ENCODE data around the gene AWAT1.

The AWAT1 gene

DNA sequence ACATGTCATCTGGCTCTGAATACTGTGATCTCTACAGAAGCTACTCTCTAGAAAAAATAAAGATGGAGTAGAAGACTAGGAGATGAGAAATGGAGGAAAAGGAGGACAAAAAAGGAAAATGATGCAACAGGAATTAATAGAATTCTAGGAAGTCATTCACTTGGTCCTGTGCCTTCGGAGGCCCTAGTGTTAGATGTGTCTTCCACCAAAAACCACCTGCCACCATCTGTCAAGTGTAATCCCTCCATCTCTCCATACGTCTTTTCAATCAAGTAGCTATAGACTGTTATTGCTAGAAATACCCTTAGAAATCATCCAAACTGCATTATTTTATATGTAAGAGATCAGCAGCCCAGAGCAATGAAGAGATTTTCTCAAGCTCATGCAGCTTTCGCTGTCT is 44.6 kb downstream of the AWAT1 start:
- TF ChIP-seq POLR2A (IDR thresholded peaks at IDR 0.05; ENCODE audit: low read depth, low read length) = no peak
- no peak for TF ChIP-seq POLR2AphosphoS5 (IDR thresholded peaks at IDR 0.05; ENCODE audit: low read depth, low read length)
- TF ChIP-seq TAF1 (IDR thresholded peaks at IDR 0.05; ENCODE audit: borderline replicate concordance, low read depth, low read length) = no peak
- no peak for DNase-seq (ENCODE audit: insufficient read length)
- FAIRE-seq = no peak

DNA sequence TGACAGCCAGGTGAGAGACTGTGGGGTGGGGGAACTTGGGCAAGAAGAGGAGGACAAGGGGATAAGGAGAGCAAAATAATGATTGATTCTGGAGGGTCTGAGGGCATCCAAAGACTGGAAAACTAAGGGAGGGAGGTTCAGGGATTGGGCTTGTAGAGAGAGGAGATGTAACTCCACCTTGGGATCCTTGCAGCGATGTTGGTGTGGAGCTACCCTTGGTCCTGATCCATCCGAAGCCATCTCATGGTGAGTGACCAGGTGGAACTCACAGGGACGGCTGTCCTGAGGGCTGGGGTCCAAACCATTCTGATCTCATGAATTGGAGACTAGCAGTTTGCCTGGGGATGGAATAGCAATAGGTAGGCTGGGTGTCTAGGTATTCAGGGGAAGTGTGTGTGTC is 46.1 kb downstream of the AWAT1 start:
- TF ChIP-seq TAF1 (IDR thresholded peaks at IDR 0.05; ENCODE audit: borderline replicate concordance, low read depth, low read length) (no peak), POLR2A (IDR thresholded peaks at IDR 0.05; ENCODE audit: low read depth, low read length) (no peak), POLR2AphosphoS5 (IDR thresholded peaks at IDR 0.05; ENCODE audit: low read depth, low read length) (no peak)
- FAIRE-seq (no peak), DNase-seq (ENCODE audit: insufficient read length) (no peak)

DNA sequence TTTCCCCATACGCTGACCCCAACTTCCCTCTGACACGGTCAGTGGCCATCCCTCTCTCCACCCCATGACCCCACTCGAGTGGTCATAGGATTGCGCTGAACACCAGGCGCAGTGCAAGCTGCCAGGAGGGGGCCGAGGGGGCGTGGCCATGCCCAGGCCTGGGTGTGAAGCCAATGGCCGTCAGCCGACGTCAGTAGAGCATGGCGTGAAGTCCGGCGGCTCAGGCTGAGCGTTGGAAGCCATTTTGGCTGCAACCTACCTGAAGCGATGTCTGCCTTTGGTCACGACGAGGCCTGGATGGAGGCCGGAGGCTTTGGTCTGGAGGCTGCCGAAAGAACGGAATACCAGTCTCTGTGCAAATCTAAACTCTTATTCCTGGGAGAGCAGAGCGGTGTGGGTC is 47.5 kb downstream of the AWAT1 start, which contains the start of gene RAB41:
Gene RAB41 (plus strand): TSS at position 222 of the 400 bp plus-strand sequence. CDS start 46 bp downstream, at position 268.
- FAIRE-seq = no peak
- TF ChIP-seq POLR2A (IDR thresholded peaks at IDR 0.05; ENCODE audit: low read depth, low read length) (no peak), POLR2AphosphoS5 (IDR thresholded peaks at IDR 0.05; ENCODE audit: low read depth, low read length) (no peak), TAF1 (IDR thresholded peaks at IDR 0.05; ENCODE audit: borderline replicate concordance, low read depth, low read length) (no peak)
- no peak for DNase-seq (ENCODE audit: insufficient read length)

DNA sequence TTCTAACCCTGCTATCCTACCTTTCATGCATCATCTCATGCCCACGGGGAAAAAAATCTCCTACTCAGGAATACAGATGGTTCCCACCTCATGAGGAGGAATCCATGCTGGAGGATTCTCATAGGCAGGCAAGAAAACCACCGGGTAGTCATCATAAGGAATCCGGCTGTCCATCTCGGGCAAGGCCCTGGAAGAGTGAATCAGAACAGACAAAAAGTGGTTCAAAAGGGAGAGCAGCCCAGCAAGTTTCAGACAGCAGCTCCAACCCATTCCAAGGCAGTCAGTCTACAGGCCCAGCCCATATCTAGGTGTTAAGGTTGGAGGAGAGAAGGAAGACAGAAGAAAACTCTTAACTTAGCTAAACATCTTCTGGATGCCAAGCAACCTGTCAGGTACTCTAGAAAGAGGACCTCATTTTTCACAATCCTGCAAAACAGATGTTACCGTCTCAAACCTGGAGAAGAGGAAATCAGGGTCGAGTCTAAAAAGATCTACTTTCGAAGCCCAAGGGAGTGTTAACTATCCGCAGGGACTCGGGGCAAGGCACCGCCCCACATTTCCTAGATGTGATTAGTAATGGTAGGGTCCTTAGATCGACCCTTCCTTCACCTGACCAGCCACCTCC is 54.8 kb downstream of the AWAT1 start:
- TF ChIP-seq TAF1 (IDR thresholded peaks at IDR 0.05; ENCODE audit: borderline replicate concordance, low read depth, low read length) (no peak), POLR2A (IDR thresholded peaks at IDR 0.05; ENCODE audit: low read depth, low read length) (no peak), POLR2AphosphoS5 (IDR thresholded peaks at IDR 0.05; ENCODE audit: low read depth, low read length) (no peak)
- FAIRE-seq = no peak
- no peak for DNase-seq (ENCODE audit: insufficient read length)
